ENCODE measurements around the gene TMEM42. TPM values are rescaled to one million over a fixed set of nuclear protein-coding genes. Genes with fewer than 3 reads are reported as not detected.

The TMEM42 gene
- total RNA-seq, result 11.9 and 15.7 TPM in 2 replicates

DNA sequence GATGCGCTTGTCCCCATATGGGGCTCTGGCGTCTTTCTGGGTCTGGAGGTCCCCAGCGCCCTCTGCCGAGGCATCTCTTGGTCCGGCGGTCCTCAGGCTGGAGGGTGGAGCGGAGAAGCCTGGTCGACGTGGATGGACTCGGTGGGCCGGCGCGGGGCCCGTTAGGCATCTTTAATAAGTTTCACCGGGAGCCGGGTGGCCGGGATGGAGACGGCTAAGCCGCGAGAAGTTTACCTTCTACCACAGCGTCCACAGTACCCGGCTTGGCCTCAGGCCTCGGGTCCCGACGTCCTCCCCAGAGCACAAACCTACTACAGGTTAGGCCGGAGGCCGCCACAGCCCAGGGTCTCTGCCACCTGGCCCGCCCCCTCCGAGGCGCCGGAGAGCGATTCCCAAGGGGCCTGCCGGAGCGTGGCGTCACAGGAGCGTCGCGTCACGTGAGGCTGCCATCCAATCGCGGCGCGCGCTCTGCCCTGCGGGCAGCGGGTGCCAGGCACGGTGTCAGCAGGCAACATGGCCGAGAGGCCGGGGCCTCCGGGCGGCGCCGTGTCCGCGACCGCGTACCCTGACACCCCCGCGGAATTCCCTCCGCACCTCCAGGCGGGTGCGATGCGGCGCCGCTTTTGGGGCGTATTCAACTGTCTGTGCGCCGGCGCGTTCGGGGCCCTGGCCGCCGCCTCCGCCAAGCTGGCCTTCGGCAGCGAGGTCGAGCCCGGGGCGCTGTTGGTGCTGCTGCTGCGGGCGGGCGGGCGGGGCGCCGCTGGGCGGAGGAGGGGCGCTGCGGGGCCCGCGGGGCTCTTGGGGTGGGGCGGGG is at the start of gene TMEM42:
Gene TMEM42 (plus strand): TSS at position 501 of the 814 bp plus-strand sequence. CDS start 13 bp downstream, at position 514.

DNA sequence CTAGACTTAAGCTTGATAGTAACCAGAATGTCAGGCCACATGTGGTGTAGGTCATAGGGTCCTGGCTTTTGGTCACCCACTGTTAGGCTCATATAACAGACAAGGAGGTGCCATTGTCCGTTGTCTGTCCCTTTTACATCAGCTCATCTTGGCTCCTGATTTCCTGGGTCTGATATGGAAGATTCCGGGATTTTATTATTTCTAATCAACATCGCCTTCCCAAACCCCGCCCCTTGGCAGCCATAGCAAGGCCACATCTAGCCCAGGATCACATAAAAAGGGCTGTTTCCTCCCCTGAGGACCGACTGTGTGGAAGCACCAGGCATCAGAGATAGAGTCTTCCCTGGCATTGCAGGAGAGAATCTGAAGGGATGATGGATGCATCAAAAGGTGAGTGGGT is 12.6 kb downstream of the TMEM42 start, which contains the start of gene TGM4:
Gene TGM4 (plus strand): TSS at position 301 of the 400 bp plus-strand sequence. CDS start 71 bp downstream, at position 372.

Other genes starting within 250 kb of the TMEM42 start
- 20.2 and 25.3 TPM in 2 replicates for gene ZNF197, start 236.9 kb upstream of the TMEM42 start, total RNA-seq
- gene ZNF35, start 213.2 kb upstream of the TMEM42 start, total RNA-seq, result 14.7 and 20.2 TPM in 2 replicates
- 6.2 and 9.0 TPM in 2 replicates for gene ZNF502, start 149.3 kb upstream of the TMEM42 start, total RNA-seq
- 7.9 and 8.2 TPM in 2 replicates for gene ZNF501, start 132.3 kb upstream of the TMEM42 start, total RNA-seq
- gene KIAA1143, start 100.3 kb upstream of the TMEM42 start, total RNA-seq, result 7.5 and 16.9 TPM in 2 replicates
- 0.50 and 0.68 TPM in 2 replicates for gene KIF15, start 100.1 kb upstream of the TMEM42 start, total RNA-seq
- gene TGM4, start 12.7 kb downstream of the TMEM42 start, total RNA-seq, result 0.28 and 0.34 TPM in 2 replicates
- gene ZDHHC3, start 114.3 kb downstream of the TMEM42 start, total RNA-seq, result 53.7 and 98.7 TPM in 2 replicates
- 45.2 and 57.8 TPM in 2 replicates for gene EXOSC7, start 114.3 kb downstream of the TMEM42 start, total RNA-seq
- not detected in 2 replicates for gene CLEC3B, start 164.4 kb downstream of the TMEM42 start, total RNA-seq

Data from nasal cavity respiratory epithelium epithelial cell of viscerocranial mucosa (primary cell).